Head of caudate nucleus (tissue), 42 donors: ENCODE results near the gene SPSB4.
"Not testable (repeated sequence)": the region's sequence is repeated elsewhere in the genome, so short reads cannot be mapped to it uniquely, and the experiment has no call there.

ENCODE experiments used
- DNase-seq, 42 donors: peaks; one replicate each; pipeline versions ENCODE4 v3.0.0 to v3.0.0-alpha.2; 2020 to 2021; ENCODE audit warnings: mixed read lengths in 7 of 42
- intact Hi-C: fragments of 100-400 bp; cut with DNase I; formaldehyde crosslinking; loops from one replicate; pipeline ENCODE4 v1.15.0; 2022

SPSB4 gene

GRCh38 chr3:141106842-141107241 is 55.7 kb downstream of the SPSB4 start:
- intact Hi-C loops = loop anchor here (10.0 kb wide), 1 partner anchor 92 kb away; no protein-coding TSS in a partner anchor
- peak in 1 of 42 donors; percentile 5 for DNase-seq

GRCh38 chr3:141108039-141108438 is 56.9 kb downstream of the SPSB4 start:
- peak in 2 of 42 donors; percentile 4 to 6 for DNase-seq
- intact Hi-C loops = loop anchor here (10.0 kb wide), 1 partner anchor 93 kb away; no protein-coding TSS in a partner anchor

- intact Hi-C loops = loop anchor here (10.0 kb wide), 1 partner anchor 95 kb away; no protein-coding TSS in a partner anchor
- peak in 2 of 42 donors; percentile 12 to 37 for DNase-seq
Measured at GRCh38 chr3:141109751-141110150, 58.6 kb downstream of the SPSB4 start.

GRCh38 chr3:141110322-141110721 is 59.2 kb downstream of the SPSB4 start:
- intact Hi-C loops = no loop called here
- DNase-seq = no peak

GRCh38 chr3:141111364-141112155 is 60.4 kb downstream of the SPSB4 start:
- intact Hi-C loops = no loop called here
- DNase-seq = peak in 2 of 42 donors; percentile 17 to 29

GRCh38 chr3:141112686-141113297 is 61.6 kb downstream of the SPSB4 start:
- intact Hi-C loops = no loop called here

GRCh38 chr3:141113680-141114079 is 62.5 kb downstream of the SPSB4 start:
- intact Hi-C loops = not testable (repeated sequence)
- DNase-seq = peak in 2 of 42 donors; percentile 17 to 28

More at GRCh38 chr3:141112686-141113297, 61.6 kb downstream of the SPSB4 start:
- DNase-seq = peak in 2 of 42 donors; percentile 13 to 24

- intact Hi-C loops = no loop called here
Measured at GRCh38 chr3:141114179-141114745, 63.1 kb downstream of the SPSB4 start.

GRCh38 chr3:141114816-141115460 is 63.8 kb downstream of the SPSB4 start:
- DNase-seq = peak in 1 of 42 donors; percentile 34
- intact Hi-C loops = no loop called here

More at GRCh38 chr3:141114179-141114745, 63.1 kb downstream of the SPSB4 start:
- DNase-seq = peak in 2 of 42 donors; percentile 18 to 29

- DNase-seq = peak in 1 of 42 donors; percentile 17
- intact Hi-C loops = no loop called here
Measured at GRCh38 chr3:141115789-141116541, 64.8 kb downstream of the SPSB4 start.

GRCh38 chr3:141116721-141117120 is 65.6 kb downstream of the SPSB4 start:
- intact Hi-C loops = no loop called here
- no peak for DNase-seq

- intact Hi-C loops = not testable (repeated sequence)
Measured at GRCh38 chr3:141117982-141118381, 66.8 kb downstream of the SPSB4 start.

GRCh38 chr3:141122455-141123030 is 71.4 kb downstream of the SPSB4 start:
- DNase-seq = no peak
- intact Hi-C loops = no loop called here

More at GRCh38 chr3:141117982-141118381, 66.8 kb downstream of the SPSB4 start:
- DNase-seq = not testable (repeated sequence)

GRCh38 chr3:141123677-141124410 is 72.7 kb downstream of the SPSB4 start:
- DNase-seq = no peak
- intact Hi-C loops = no loop called here

- intact Hi-C loops = no loop called here
- DNase-seq = no peak
Measured at GRCh38 chr3:141124715-141125114, 73.6 kb downstream of the SPSB4 start.

- no peak for DNase-seq
- intact Hi-C loops = no loop called here
Measured at GRCh38 chr3:141125351-141125750, 74.2 kb downstream of the SPSB4 start.

GRCh38 chr3:141126661-141127343 is 75.7 kb downstream of the SPSB4 start:
- intact Hi-C loops = no loop called here
- no peak for DNase-seq
